ENCODE data around the gene SLC35B4. TPM values are rescaled to one million over a fixed set of nuclear protein-coding genes. Genes with fewer than 3 reads are reported as not detected.

Gene SLC35B4
- total and polyA plus RNA-seq, 5 experiments from 2014 or later: 11.9 to 21.6 (median 16.8) TPM

GRCh38 chr7:134284011-134284410 lies 32.7 kb downstream of the SLC35B4 start:
- no peaks in the 10 kb centered on the region for H3K4me1 Mint-ChIP-seq
- peaks cover 6 to 43% (median 17%) of the 10 kb centered on the region in 5 donors for H3K27me3 Mint-ChIP-seq
- DNase-seq (no peak), ATAC-seq (no peak)
- H3K36me3 Mint-ChIP-seq: no peaks in the 10 kb centered on the region
- H3K4me3 Mint-ChIP-seq: no peak overlapping the region
- POLR2A ChIA-PET: no interaction called here
- peak overlapping the region in 1 of 10 donors; percentile 32 for H3K27ac Mint-ChIP-seq
- H3K9me3 Mint-ChIP-seq: no peaks in the 10 kb centered on the region

DNA sequence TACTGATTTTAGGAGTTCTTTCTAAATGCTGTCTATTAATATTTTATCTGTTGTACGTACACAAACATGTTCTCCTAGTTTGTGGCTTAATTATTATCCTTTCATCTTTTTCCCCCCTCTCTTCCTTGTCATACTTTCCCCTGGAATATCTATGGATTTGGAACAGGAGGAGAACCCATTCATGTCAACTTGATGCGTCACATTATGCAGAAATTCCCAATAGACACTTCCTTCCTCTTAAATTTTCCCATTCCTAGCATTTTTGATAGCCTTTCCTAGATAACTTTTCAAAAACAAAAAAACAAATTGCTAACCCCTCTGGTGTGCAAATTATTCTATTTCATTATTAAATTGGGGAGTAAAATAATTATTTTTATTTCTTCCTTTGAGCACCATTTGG lies 36.2 kb downstream of the SLC35B4 start:
- DNase-seq (no peak), ATAC-seq (no peak)
- peaks cover 28 to 72% (median 35%) of the 10 kb centered on the region in 5 donors for H3K27me3 Mint-ChIP-seq
- POLR2A ChIA-PET: no interaction called here
- no peaks in the 10 kb centered on the region for H3K36me3 Mint-ChIP-seq
- H3K27ac Mint-ChIP-seq: no peak overlapping the region
- H3K9me3 Mint-ChIP-seq: no peaks in the 10 kb centered on the region
- no peaks in the 10 kb centered on the region for H3K4me1 Mint-ChIP-seq
- H3K4me3 Mint-ChIP-seq: no peak overlapping the region

GRCh38 chr7:134279898-134280297 lies 36.8 kb downstream of the SLC35B4 start:
- no peak for DNase-seq
- no peaks in the 10 kb centered on the region for H3K36me3 Mint-ChIP-seq

GRCh38 chr7:134279336-134279735 lies 37.4 kb downstream of the SLC35B4 start:
- DNase-seq (no peak), ATAC-seq (no peak)
- Mint-ChIP-seq H3K4me1 (no peaks in the 10 kb centered on the region), H3K4me3 (no peak overlapping the region), H3K27me3 (peaks cover 33 to 72% (median 42%) of the 10 kb centered on the region in 5 donors), H3K9me3 (no peaks in the 10 kb centered on the region), H3K36me3 (no peaks in the 10 kb centered on the region), H3K27ac (no peak overlapping the region)
- POLR2A ChIA-PET: no interaction called here

More at GRCh38 chr7:134279898-134280297, 36.8 kb downstream of the SLC35B4 start:
- Mint-ChIP-seq H3K9me3 (no peaks in the 10 kb centered on the region), H3K4me1 (no peaks in the 10 kb centered on the region), H3K4me3 (no peak overlapping the region), H3K27ac (no peak overlapping the region), H3K27me3 (peaks cover 33 to 72% (median 40%) of the 10 kb centered on the region in 5 donors)
- POLR2A ChIA-PET: no interaction called here
- no peak for ATAC-seq

DNA sequence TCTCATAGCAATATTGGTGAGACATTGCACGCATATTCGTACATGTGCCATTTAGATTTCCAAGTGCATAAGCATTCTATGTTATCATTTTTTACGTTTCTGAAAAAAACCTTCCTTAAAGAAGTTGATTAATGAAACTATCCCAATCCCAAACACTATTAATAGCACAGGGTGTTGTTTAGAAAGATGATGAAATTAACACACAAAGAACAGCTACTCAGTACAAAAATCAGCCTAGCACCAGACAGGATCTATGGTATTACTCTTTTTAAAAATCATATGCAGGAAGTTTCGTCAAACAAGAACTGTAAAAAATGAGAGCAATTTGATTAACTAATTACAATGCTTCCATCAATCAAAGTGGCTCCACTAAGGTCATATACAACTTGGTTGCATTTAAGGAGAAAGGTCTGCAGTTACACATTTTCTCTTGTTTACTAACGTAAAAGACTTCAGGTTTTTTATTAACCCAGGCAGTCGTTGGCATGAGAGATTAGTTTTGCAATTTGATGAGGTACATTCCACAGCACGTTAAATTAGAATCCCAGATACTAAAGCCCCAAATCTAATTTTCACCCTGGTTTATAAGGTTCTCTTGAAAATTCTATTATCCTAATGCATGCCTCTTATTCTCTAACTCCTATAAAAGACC lies 38.1 kb downstream of the SLC35B4 start:
- Mint-ChIP-seq H3K27ac (no peak overlapping the region), H3K36me3 (no peaks in the 10 kb centered on the region), H3K9me3 (no peaks in the 10 kb centered on the region), H3K27me3 (peaks cover 33 to 72% (median 39%) of the 10 kb centered on the region in 5 donors), H3K4me3 (no peak overlapping the region), H3K4me1 (no peaks in the 10 kb centered on the region)
- no peak for ATAC-seq
- DNase-seq: no peak
- POLR2A ChIA-PET: no interaction called here

DNA sequence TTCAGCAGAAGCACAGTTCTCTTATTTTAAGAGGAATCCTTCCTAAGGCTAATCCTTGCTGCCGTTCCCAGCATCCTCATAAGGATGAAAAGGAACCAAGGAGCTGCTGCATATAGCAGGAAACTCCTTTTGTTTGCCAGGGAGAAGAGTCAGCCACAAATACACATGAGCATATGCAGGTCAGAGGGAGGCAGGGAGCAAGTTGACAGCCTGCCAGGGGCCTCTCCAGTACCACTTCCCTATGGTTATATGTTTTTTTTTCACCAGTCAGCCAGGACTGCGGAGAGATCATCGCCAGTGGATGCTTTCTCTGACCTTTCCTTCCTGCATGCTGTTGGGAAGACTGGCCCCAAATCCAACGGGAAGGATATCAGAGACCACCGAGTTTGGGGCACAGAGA lies 39.8 kb downstream of the SLC35B4 start:
- ATAC-seq (no peak), DNase-seq (no peak)
- Mint-ChIP-seq H3K4me1 (no peaks in the 10 kb centered on the region), H3K27ac (peak overlapping the region in 1 of 10 donors; percentile 45), H3K9me3 (peaks cover 0 to 7% (median under 1%) of the 10 kb centered on the region in 9 donors), H3K4me3 (no peak overlapping the region), H3K36me3 (peaks cover 0 to 1% (median 0%) of the 10 kb centered on the region in 3 donors), H3K27me3 (peaks cover 33 to 68% (median 37%) of the 10 kb centered on the region in 5 donors)
- POLR2A ChIA-PET: no interaction called here

- H3K9me3 Mint-ChIP-seq: peaks cover 5 to 20% (median 16%) of the 10 kb centered on the region in 9 donors
- no peak for DNase-seq
- no peak overlapping the region for H3K4me3 Mint-ChIP-seq
- peaks cover 0 to 7% (median 4%) of the 10 kb centered on the region in 3 donors for H3K36me3 Mint-ChIP-seq
- POLR2A ChIA-PET: no interaction called here
- no peaks in the 10 kb centered on the region for H3K4me1 Mint-ChIP-seq
- ATAC-seq: no peak
- H3K27ac Mint-ChIP-seq: no peak overlapping the region
- H3K27me3 Mint-ChIP-seq: peaks cover 0 to 25% (median 4%) of the 10 kb centered on the region in 5 donors
Measured at GRCh38 chr7:134262322-134262721, 54.4 kb downstream of the SLC35B4 start.

DNA sequence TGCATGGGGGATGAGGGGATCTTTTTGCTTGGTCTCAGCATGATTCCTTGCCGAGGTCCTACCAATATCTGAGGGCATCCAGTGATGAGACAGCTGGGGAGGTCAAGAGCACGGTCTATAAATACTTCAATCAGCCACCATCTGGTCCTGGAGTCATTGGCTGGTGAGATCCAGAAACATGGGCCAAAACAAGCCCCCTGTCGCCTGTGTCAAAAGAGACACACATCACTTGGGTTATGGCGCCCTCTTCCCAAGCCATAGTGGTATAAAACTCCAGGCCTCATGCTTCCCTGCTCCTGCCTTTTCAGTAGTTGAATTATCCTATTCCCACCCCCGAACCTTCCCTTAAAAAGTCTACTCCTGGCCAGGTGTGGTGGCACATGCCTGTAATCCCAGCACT lies 60.9 kb downstream of the SLC35B4 start:
- Mint-ChIP-seq H3K4me1 (no peaks in the 10 kb centered on the region), H3K4me3 (no peak overlapping the region), H3K27me3 (peaks cover 0 to 9% (median 0%) of the 10 kb centered on the region in 5 donors), H3K36me3 (peaks cover 0 to 4% (median 0%) of the 10 kb centered on the region in 3 donors), H3K9me3 (peaks cover 0 to 6% (median 2%) of the 10 kb centered on the region in 9 donors), H3K27ac (no peak overlapping the region)
- DNase-seq: no peak
- ATAC-seq: no peak
- POLR2A ChIA-PET: no interaction called here

DNA sequence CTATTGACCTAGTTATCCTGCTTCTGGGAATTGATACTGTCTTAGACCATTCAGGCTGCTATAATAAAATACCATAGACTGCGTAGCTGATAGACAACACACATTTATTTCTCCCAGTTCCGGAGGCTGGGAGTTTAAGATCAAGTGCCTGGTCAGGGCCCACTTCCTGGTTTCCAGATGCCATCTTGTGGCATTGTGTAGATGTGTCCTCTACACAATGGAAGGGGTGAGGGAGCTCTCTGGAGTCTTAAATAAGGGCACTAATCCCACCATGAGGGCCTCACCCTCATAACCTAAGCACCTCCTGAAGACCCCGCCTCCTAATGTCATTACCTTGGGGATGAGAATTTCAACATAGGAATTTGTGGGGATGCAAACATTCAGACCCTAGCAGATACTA lies 62.4 kb downstream of the SLC35B4 start:
- POLR2A ChIA-PET: no interaction called here
- Mint-ChIP-seq H3K36me3 (peaks cover 0 to 4% (median 0%) of the 10 kb centered on the region in 3 donors), H3K27me3 (peaks cover 0 to 7% (median 3%) of the 10 kb centered on the region in 5 donors), H3K9me3 (peaks cover 0 to 6% (median 2%) of the 10 kb centered on the region in 9 donors), H3K4me3 (no peak overlapping the region), H3K27ac (no peak overlapping the region), H3K4me1 (no peaks in the 10 kb centered on the region)
- ATAC-seq (no peak), DNase-seq (no peak)

DNA sequence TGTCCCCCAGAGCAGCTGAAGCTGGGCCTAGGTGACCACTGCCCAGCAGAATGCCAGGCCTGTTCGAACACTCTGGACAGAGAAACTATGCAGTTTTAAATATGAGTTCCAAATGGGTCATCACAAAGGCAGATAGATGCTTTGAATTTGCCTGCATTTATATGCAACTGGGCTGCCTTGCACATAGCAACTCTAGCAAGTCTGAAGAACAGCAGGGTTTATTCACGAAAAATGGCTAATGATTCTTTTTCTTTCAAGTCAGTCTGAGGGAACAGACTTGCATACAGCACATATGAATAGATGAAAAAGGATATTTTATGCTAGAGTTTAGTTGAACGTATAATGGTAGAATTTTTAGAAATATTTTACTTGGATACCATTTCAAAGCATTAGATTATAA lies 68.5 kb downstream of the SLC35B4 start:
- no peaks in the 10 kb centered on the region for H3K4me1 Mint-ChIP-seq
- POLR2A ChIA-PET: no interaction called here
- peaks cover 0 to 3% (median 1%) of the 10 kb centered on the region in 5 donors for H3K27me3 Mint-ChIP-seq
- peaks cover 0 to under 1% (median 0%) of the 10 kb centered on the region in 3 donors for H3K36me3 Mint-ChIP-seq
- DNase-seq: no peak
- peaks cover 0 to 15% (median 4%) of the 10 kb centered on the region in 9 donors for H3K9me3 Mint-ChIP-seq
- H3K27ac Mint-ChIP-seq: no peak overlapping the region
- ATAC-seq: no peak
- H3K4me3 Mint-ChIP-seq: no peak overlapping the region

- POLR2A ChIA-PET: no interaction called here
- no peaks in the 10 kb centered on the region for H3K4me1 Mint-ChIP-seq
- DNase-seq (no peak), ATAC-seq (no peak)
- H3K9me3 Mint-ChIP-seq: peaks cover 0 to 22% (median 5%) of the 10 kb centered on the region in 9 donors
- H3K4me3 Mint-ChIP-seq: no peak overlapping the region
- peaks cover 0 to 4% (median 1%) of the 10 kb centered on the region in 5 donors for H3K27me3 Mint-ChIP-seq
- peaks cover 0 to 2% (median 0%) of the 10 kb centered on the region in 3 donors for H3K36me3 Mint-ChIP-seq
- H3K27ac Mint-ChIP-seq: no peak overlapping the region
Measured at GRCh38 chr7:134246761-134247160, 70.0 kb downstream of the SLC35B4 start.

GRCh38 chr7:134246347-134246746 lies 70.4 kb downstream of the SLC35B4 start:
- DNase-seq: no peak
- ATAC-seq: no peak
- peaks cover 0 to 6% (median 3%) of the 10 kb centered on the region in 5 donors for H3K27me3 Mint-ChIP-seq
- no peaks in the 10 kb centered on the region for H3K4me1 Mint-ChIP-seq
- no peak overlapping the region for H3K27ac Mint-ChIP-seq
- peaks cover 0 to 26% (median 9%) of the 10 kb centered on the region in 9 donors for H3K9me3 Mint-ChIP-seq
- peaks cover 0 to 2% (median 0%) of the 10 kb centered on the region in 3 donors for H3K36me3 Mint-ChIP-seq
- POLR2A ChIA-PET: no interaction called here
- H3K4me3 Mint-ChIP-seq: no peak overlapping the region

GRCh38 chr7:134245253-134245652 lies 71.5 kb downstream of the SLC35B4 start:
- POLR2A ChIA-PET: no interaction called here
- H3K4me3 Mint-ChIP-seq: no peak overlapping the region
- peaks cover 0 to 35% (median 12%) of the 10 kb centered on the region in 9 donors for H3K9me3 Mint-ChIP-seq
- peaks cover 0 to 2% (median 0%) of the 10 kb centered on the region in 3 donors for H3K36me3 Mint-ChIP-seq
- ATAC-seq: no peak
- no peaks in the 10 kb centered on the region for H3K4me1 Mint-ChIP-seq
- peaks cover 3 to 9% (median 6%) of the 10 kb centered on the region in 5 donors for H3K27me3 Mint-ChIP-seq
- no peak overlapping the region for H3K27ac Mint-ChIP-seq
- DNase-seq: no peak
